Mammary epithelial cell (primary cell): ENCODE measurements around the gene CDK14.

Experiments
- CTCF ChIP-seq, 2 donors: IDR thresholded peaks in 1 of 2; conservative IDR thresholded peaks in 1 of 2; 2 replicates each; pipeline ENCODE4 v1.5.1; 2011 to 2012; ENCODE audit warnings: inconsistent platforms in 2 of 2, low read length in 2 of 2, mild to moderate bottlenecking in 2 of 2, control low read depth in 1 of 2, low read depth in 1 of 2; ENCODE audit not compliant: insufficient read depth in 1 of 2; ENCODE audit errors: extremely low read depth in 1 of 2
- EZH2 ChIP-seq: IDR thresholded peaks from 2 replicates; pipeline ENCODE4 v1.6.1; 2012; ENCODE audit warnings: low read length, inconsistent platforms, borderline replicate concordance

- TF ChIP-seq CTCF (conservative IDR thresholded peaks at IDR 0.05 in 1 of 2, IDR thresholded peaks at IDR 0.05 in 1 of 2; ENCODE audit: extremely low read depth in 1 of 2, insufficient read depth in 1 of 2, low read depth in 1 of 2, low read length in 2 of 2) (no peak), EZH2 (no peak)
These were observed 49.7 kb downstream of the CDK14 start for GRCh38 chr7:90645784-90646183.
